ENCODE measurements around the gene PLA2G2D. TPM values are rescaled to one million over a fixed set of nuclear protein-coding genes. Genes with fewer than 3 reads are reported as not detected.
A peak's percentile ranks its signal among the peaks of the same experiment; 100 is the strongest.
"Not testable (repeated sequence)": the region's sequence is repeated elsewhere in the genome, so short reads cannot be mapped to it uniquely, and the experiment has no call there.

PLA2G2D gene
- total RNA-seq, 2 experiments from 2014 or later, result not detected

GRCh38 chr1:20142001-20142710 lies 22.8 kb upstream of the PLA2G2D start:
- intact Hi-C loops (cut with DNase I, micrococcal nuclease), result no loop called here
- ATAC-seq (no peak), DNase-seq (no peak)
- H3K27me3 Mint-ChIP-seq, result peaks cover 10% of the 10 kb centered on the region
- POLR2A ChIA-PET, result no interaction called here
- H3K4me1 Mint-ChIP-seq, result no peaks in the 10 kb centered on the region
- H3K27ac Mint-ChIP-seq, result no peak overlapping the region
- no peak overlapping the region for H3K4me3 Mint-ChIP-seq
- no peaks in the 10 kb centered on the region for H3K36me3 Mint-ChIP-seq (ENCODE audit: low read depth)
- CTCF ChIA-PET, result no interaction called here
- no peaks in the 10 kb centered on the region for H3K9me3 Mint-ChIP-seq (ENCODE audit: low read depth)

- intact Hi-C loops (cut with DNase I, micrococcal nuclease), result no loop called here
- Mint-ChIP-seq H3K36me3 (ENCODE audit: low read depth) (no peaks in the 10 kb centered on the region), H3K4me1 (no peaks in the 10 kb centered on the region), H3K27ac (no peak overlapping the region), H3K4me3 (no peak overlapping the region), H3K9me3 (ENCODE audit: low read depth) (no peaks in the 10 kb centered on the region), H3K27me3 (peaks cover 10% of the 10 kb centered on the region)
- POLR2A ChIA-PET, result no interaction called here
- CTCF ChIA-PET, result no interaction called here
- DNase-seq, result no peak
- no peak for ATAC-seq
Observed at GRCh38 chr1:20141466-20141865, 22.1 kb upstream of the PLA2G2D start.

- CTCF ChIA-PET, result no interaction called here
- no peaks in the 10 kb centered on the region for H3K4me1 Mint-ChIP-seq
- intact Hi-C loops (cut with DNase I, micrococcal nuclease), result no loop called here
- no peaks in the 10 kb centered on the region for H3K36me3 Mint-ChIP-seq (ENCODE audit: low read depth)
- H3K27ac Mint-ChIP-seq, result no peak overlapping the region
- ATAC-seq (no peak), DNase-seq (no peak)
- H3K9me3 Mint-ChIP-seq (ENCODE audit: low read depth), result no peaks in the 10 kb centered on the region
- H3K27me3 Mint-ChIP-seq, result peaks cover 10% of the 10 kb centered on the region
- POLR2A ChIA-PET, result no interaction called here
- H3K4me3 Mint-ChIP-seq, result no peak overlapping the region
Observed at GRCh38 chr1:20141001-20141400, 21.7 kb upstream of the PLA2G2D start.

- Mint-ChIP-seq H3K9me3 (ENCODE audit: low read depth) (no peaks in the 10 kb centered on the region), H3K36me3 (ENCODE audit: low read depth) (no peaks in the 10 kb centered on the region), H3K4me3 (no peak overlapping the region), H3K4me1 (no peaks in the 10 kb centered on the region), H3K27ac (no peak overlapping the region), H3K27me3 (peaks cover 10% of the 10 kb centered on the region)
- intact Hi-C loops (cut with DNase I, micrococcal nuclease), result no loop called here
- ChIA-PET POLR2A (no interaction called here), CTCF (interaction anchor here (0.6 kb wide), 1 partner anchor 242 kb away, joined by 3 read pairs; no protein-coding TSS in a partner anchor)
- ATAC-seq, result no peak
- no peak for DNase-seq
Observed at GRCh38 chr1:20139776-20140612, 20.7 kb upstream of the PLA2G2D start.

- Mint-ChIP-seq H3K27me3 (peaks cover 12% of the 10 kb centered on the region), H3K36me3 (ENCODE audit: low read depth) (no peaks in the 10 kb centered on the region), H3K27ac (no peak within 1 kb of the TSS), H3K4me3 (no peak within 1 kb of the TSS), H3K9me3 (ENCODE audit: low read depth) (no peaks in the 10 kb centered on the region), H3K4me1 (no peaks in the 10 kb centered on the region)
- intact Hi-C loops (cut with DNase I, micrococcal nuclease), result no loop called here
- ChIA-PET CTCF (no interaction called here), POLR2A (no interaction called here)
- ATAC-seq, result no peak
- peak; percentile 13 for DNase-seq
Observed at GRCh38 chr1:20138961-20139550, 19.7 kb upstream of the PLA2G2D start, which contains the start of gene PLA2G2F. TSS of gene PLA2G2F (plus strand) at chr1:20139323. CDS start at chr1:20139428, 105 bp downstream.

- no peak overlapping the region for H3K27ac Mint-ChIP-seq
- peaks cover 14% of the 10 kb centered on the region for H3K27me3 Mint-ChIP-seq
- CTCF ChIA-PET, result no interaction called here
- no peak for ATAC-seq
- POLR2A ChIA-PET, result no interaction called here
- no peak for DNase-seq
- H3K9me3 Mint-ChIP-seq (ENCODE audit: low read depth), result no peaks in the 10 kb centered on the region
- no peak overlapping the region for H3K4me3 Mint-ChIP-seq
- intact Hi-C loops (cut with DNase I, micrococcal nuclease), result no loop called here
- H3K36me3 Mint-ChIP-seq (ENCODE audit: low read depth), result no peaks in the 10 kb centered on the region
- no peaks in the 10 kb centered on the region for H3K4me1 Mint-ChIP-seq
Observed at GRCh38 chr1:20138346-20138745, 19.0 kb upstream of the PLA2G2D start.

- ATAC-seq (no peak), DNase-seq (no peak)
- intact Hi-C loops (cut with DNase I, micrococcal nuclease), result no loop called here
- H3K27ac Mint-ChIP-seq, result no peak overlapping the region
- ChIA-PET POLR2A (no interaction called here), CTCF (no interaction called here)
- no peaks in the 10 kb centered on the region for H3K36me3 Mint-ChIP-seq (ENCODE audit: low read depth)
- no peak overlapping the region for H3K4me3 Mint-ChIP-seq
- H3K27me3 Mint-ChIP-seq, result peaks cover 17% of the 10 kb centered on the region
- no peaks in the 10 kb centered on the region for H3K4me1 Mint-ChIP-seq
- no peaks in the 10 kb centered on the region for H3K9me3 Mint-ChIP-seq (ENCODE audit: low read depth)
Observed at GRCh38 chr1:20137604-20138003, 18.3 kb upstream of the PLA2G2D start.

GRCh38 chr1:20137055-20137454 lies 17.7 kb upstream of the PLA2G2D start:
- ATAC-seq (no peak), DNase-seq (no peak)
- no peak overlapping the region for H3K4me3 Mint-ChIP-seq
- H3K4me1 Mint-ChIP-seq, result no peaks in the 10 kb centered on the region
- ChIA-PET CTCF (no interaction called here), POLR2A (no interaction called here)
- no peaks in the 10 kb centered on the region for H3K9me3 Mint-ChIP-seq (ENCODE audit: low read depth)
- no peaks in the 10 kb centered on the region for H3K36me3 Mint-ChIP-seq (ENCODE audit: low read depth)
- intact Hi-C loops (cut with DNase I, micrococcal nuclease), result no loop called here
- H3K27ac Mint-ChIP-seq, result no peak overlapping the region
- H3K27me3 Mint-ChIP-seq, result peaks cover 20% of the 10 kb centered on the region

- ChIA-PET POLR2A (no interaction called here), CTCF (no interaction called here)
- H3K27ac Mint-ChIP-seq, result no peak overlapping the region
- no peak for ATAC-seq
- intact Hi-C loops (cut with DNase I, micrococcal nuclease), result no loop called here
- DNase-seq, result no peak
- no peaks in the 10 kb centered on the region for H3K4me1 Mint-ChIP-seq
- H3K9me3 Mint-ChIP-seq (ENCODE audit: low read depth), result no peaks in the 10 kb centered on the region
- H3K36me3 Mint-ChIP-seq (ENCODE audit: low read depth), result peaks cover 1% of the 10 kb centered on the region
- H3K27me3 Mint-ChIP-seq, result peaks cover 24% of the 10 kb centered on the region
- H3K4me3 Mint-ChIP-seq, result no peak overlapping the region
Observed at GRCh38 chr1:20136249-20136648, 16.9 kb upstream of the PLA2G2D start.

GRCh38 chr1:20134995-20135394 lies 15.7 kb upstream of the PLA2G2D start:
- ATAC-seq (no peak), DNase-seq (no peak)
- H3K9me3 Mint-ChIP-seq (ENCODE audit: low read depth), result peaks cover under 1% of the 10 kb centered on the region
- ChIA-PET CTCF (no interaction called here), POLR2A (no interaction called here)
- no peak overlapping the region for H3K27ac Mint-ChIP-seq
- intact Hi-C loops (cut with DNase I, micrococcal nuclease), result no loop called here
- H3K4me3 Mint-ChIP-seq, result no peak overlapping the region
- peaks cover 1% of the 10 kb centered on the region for H3K36me3 Mint-ChIP-seq (ENCODE audit: low read depth)
- H3K27me3 Mint-ChIP-seq, result peaks cover 20% of the 10 kb centered on the region
- H3K4me1 Mint-ChIP-seq, result no peaks in the 10 kb centered on the region

- DNase-seq; H3K27ac Mint-ChIP-seq; H3K4me3 Mint-ChIP-seq; ATAC-seq; H3K4me1 Mint-ChIP-seq; POLR2A ChIA-PET; H3K9me3 Mint-ChIP-seq (ENCODE audit: low read depth); H3K36me3 Mint-ChIP-seq (ENCODE audit: low read depth); intact Hi-C loops (cut with DNase I, micrococcal nuclease): not testable (repeated sequence)
- peaks cover 15% of the 10 kb centered on the region for H3K27me3 Mint-ChIP-seq
- CTCF ChIA-PET, result interaction anchor here (0.6 kb wide), 1 partner anchor 15 kb away, joined by 3 read pairs; no protein-coding TSS in a partner anchor
Observed at GRCh38 chr1:20130518-20130917, 11.2 kb upstream of the PLA2G2D start.
